22Rv1 (cell line): ENCODE data around the gene JAK3.

Experiments used
- CTCF ChIP-seq: fragments of 450-650 bp; IDR thresholded peaks from 2 replicates; pipeline ENCODE4 v1.5.1; 2017; ENCODE audit warnings: mild to moderate bottlenecking
- ZFX ChIP-seq: fragments of 450-650 bp; IDR thresholded peaks from 2 replicates; pipeline ENCODE4 v1.6.1; 2017; ENCODE audit warnings: antibody characterized with exemption, borderline replicate concordance

- TF ChIP-seq CTCF (no peak), ZFX (no peak)
These were observed 15.2 kb downstream of the JAK3 start for GRCh38 chr19:17832443-17833208.
